ENCODE data around the gene TACC2.

TACC2 gene

GRCh38 chr10:122294511-122295450, 305.8 kb downstream of the TACC2 start:
- no peak for DNase-seq (ENCODE audit: low read depth)
- no peak for TF ChIP-seq CTCF (IDR thresholded peaks at IDR 0.05; ENCODE audit: low read depth, low read length, missing control alignments)
- in situ Hi-C loops (cut with HindIII; ENCODE audit: low sequenced_read_pairs) = loop anchor here (5.0 kb wide), 1 partner anchor 138 kb away; no protein-coding TSS in a partner anchor

GRCh38 chr10:122295451-122295809, 306.5 kb downstream of the TACC2 start:
- H3K4me3 ChIP-seq (ENCODE audit: low read depth, low read length) = no peak overlapping the region
- DNase-seq (ENCODE audit: low read depth) = no peak
- in situ Hi-C loops (cut with HindIII; ENCODE audit: low sequenced_read_pairs) = loop anchor here (5.0 kb wide), 1 partner anchor 137 kb away; no protein-coding TSS in a partner anchor
- no peak for TF ChIP-seq CTCF (IDR thresholded peaks at IDR 0.05; ENCODE audit: low read depth, low read length, missing control alignments)

More at GRCh38 chr10:122294511-122295450, 305.8 kb downstream of the TACC2 start:
- H3K4me3 ChIP-seq (ENCODE audit: low read depth, low read length) = no peak overlapping the region

- no peak overlapping the region for H3K4me3 ChIP-seq (ENCODE audit: low read depth, low read length)
- TF ChIP-seq CTCF (IDR thresholded peaks at IDR 0.05; ENCODE audit: low read depth, low read length, missing control alignments) = no peak
- no peak for DNase-seq (ENCODE audit: low read depth)
- in situ Hi-C loops (cut with HindIII; ENCODE audit: low sequenced_read_pairs) = loop anchor here (5.0 kb wide), 1 partner anchor 136 kb away; no protein-coding TSS in a partner anchor
These were observed 307.6 kb downstream of the TACC2 start for GRCh38 chr10:122296363-122297120.

- TF ChIP-seq CTCF (IDR thresholded peaks at IDR 0.05; ENCODE audit: low read depth, low read length, missing control alignments) = no peak
- no peak for DNase-seq (ENCODE audit: low read depth)
- in situ Hi-C loops (cut with HindIII; ENCODE audit: low sequenced_read_pairs) = loop anchor here (5.0 kb wide), 1 partner anchor 135 kb away; no protein-coding TSS in a partner anchor
- H3K4me3 ChIP-seq (ENCODE audit: low read depth, low read length) = no peak overlapping the region
These were observed 308.6 kb downstream of the TACC2 start for GRCh38 chr10:122297583-122297982.

GRCh38 chr10:122298206-122298597, 309.2 kb downstream of the TACC2 start:
- in situ Hi-C loops (cut with HindIII; ENCODE audit: low sequenced_read_pairs) = loop anchor here (5.0 kb wide), 1 partner anchor 134 kb away; no protein-coding TSS in a partner anchor
- TF ChIP-seq CTCF (IDR thresholded peaks at IDR 0.05; ENCODE audit: low read depth, low read length, missing control alignments) = no peak
- no peak for DNase-seq (ENCODE audit: low read depth)
- no peak overlapping the region for H3K4me3 ChIP-seq (ENCODE audit: low read depth, low read length)

GRCh38 chr10:122298598-122299301, 309.8 kb downstream of the TACC2 start:
- H3K4me3 ChIP-seq (ENCODE audit: low read depth, low read length) = peak overlapping the region; percentile 9
- DNase-seq (ENCODE audit: low read depth) = peak; percentile 69
- TF ChIP-seq CTCF (IDR thresholded peaks at IDR 0.05; ENCODE audit: low read depth, low read length, missing control alignments) = peak; percentile 92
- in situ Hi-C loops (cut with HindIII; ENCODE audit: low sequenced_read_pairs) = loop anchor here (5.0 kb wide), 1 partner anchor 134 kb away; no protein-coding TSS in a partner anchor

Data from astrocyte of the cerebellum (primary cell).